Caki2 (cell line): ENCODE results near the gene PIGB. TPM values are rescaled to one million over a fixed set of nuclear protein-coding genes. Genes with fewer than 3 reads are reported as not detected.

Experiments
- total RNA-seq: library from RNA; depleted of rRNA; stranded (reverse); fragments of >200 nt; shearing (Covaris generic); gene quantifications from 2 replicates; pipeline ENCODE4 v1.2.3, GENCODE V29; 2014; ENCODE audit warnings: low replicate concordance; rRNA removed

The PIGB gene
- total RNA-seq, 1 experiment from 2014 or later, result 26.0 TPM

Other genes starting within 250 kb of the PIGB start
- 115 and 152 TPM in 2 replicates for gene RSL24D1, start 122.3 kb upstream of the PIGB start, total RNA-seq
- gene RAB27A, start 29.4 kb upstream of the PIGB start, total RNA-seq, result 10.0 and 14.0 TPM in 2 replicates
- 11.4 and 23.7 TPM in 2 replicates for gene PIGBOS1, start 99 bp upstream of the PIGB start, total RNA-seq
- gene CCPG1, start 89.1 kb downstream of the PIGB start, total RNA-seq, result 76.3 and 98.8 TPM in 2 replicates
- 8.6 and 20.4 TPM in 2 replicates for gene PIERCE2, start 89.3 kb downstream of the PIGB start, total RNA-seq
- gene DNAAF4, start 189.0 kb downstream of the PIGB start, total RNA-seq, result not detected in 2 replicates